IPS-NIHi7 (cell line): Measurements from ENCODE around the gene CRADD.

ENCODE experiments used
- DNase-seq: peaks from one replicate; pipeline ENCODE4 v3.0.0; 2012; ENCODE audit warnings: mixed read lengths; ENCODE audit errors: extremely low spot score

The CRADD gene

DNA sequence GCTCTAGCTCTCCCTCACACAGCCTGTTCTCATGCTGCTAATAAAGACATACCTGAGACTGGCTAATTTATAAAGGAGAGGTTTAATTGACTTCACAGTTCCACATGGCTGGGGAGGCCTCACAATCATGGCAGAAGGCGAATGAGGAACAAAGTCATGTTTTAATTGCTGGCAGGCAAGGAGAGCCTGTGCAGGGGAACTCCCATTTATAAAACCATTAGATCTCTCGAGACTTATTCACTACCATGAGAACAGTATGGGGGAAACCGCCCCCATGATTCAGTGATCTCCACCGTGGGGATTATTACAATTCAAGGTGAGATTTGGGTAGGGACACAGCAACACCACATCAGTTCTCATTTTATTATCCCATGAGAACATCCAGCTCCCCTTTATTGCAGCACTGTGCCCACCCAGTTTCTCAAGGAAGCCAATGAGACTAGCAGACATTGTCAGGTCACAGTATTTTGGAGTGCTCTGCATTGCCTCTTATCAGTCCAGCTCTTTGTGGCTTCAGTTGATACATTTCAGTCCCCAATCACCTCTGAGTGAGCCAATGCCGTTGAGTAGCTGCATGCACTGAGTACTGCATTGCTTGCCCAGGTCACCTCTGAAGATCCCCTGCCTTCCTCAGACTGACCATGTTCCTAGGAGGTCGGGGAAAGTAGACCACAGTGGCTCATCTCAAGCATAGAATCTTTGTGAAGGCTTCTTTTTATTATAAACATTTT, 131.2 kb downstream of the CRADD start:
- DNase-seq, result no peak

GRCh38 chr12:93812626-93813025, 135.5 kb downstream of the CRADD start:
- no peak for DNase-seq

- no peak for DNase-seq
These were observed 136.0 kb downstream of the CRADD start for GRCh38 chr12:93813186-93813585.

DNA sequence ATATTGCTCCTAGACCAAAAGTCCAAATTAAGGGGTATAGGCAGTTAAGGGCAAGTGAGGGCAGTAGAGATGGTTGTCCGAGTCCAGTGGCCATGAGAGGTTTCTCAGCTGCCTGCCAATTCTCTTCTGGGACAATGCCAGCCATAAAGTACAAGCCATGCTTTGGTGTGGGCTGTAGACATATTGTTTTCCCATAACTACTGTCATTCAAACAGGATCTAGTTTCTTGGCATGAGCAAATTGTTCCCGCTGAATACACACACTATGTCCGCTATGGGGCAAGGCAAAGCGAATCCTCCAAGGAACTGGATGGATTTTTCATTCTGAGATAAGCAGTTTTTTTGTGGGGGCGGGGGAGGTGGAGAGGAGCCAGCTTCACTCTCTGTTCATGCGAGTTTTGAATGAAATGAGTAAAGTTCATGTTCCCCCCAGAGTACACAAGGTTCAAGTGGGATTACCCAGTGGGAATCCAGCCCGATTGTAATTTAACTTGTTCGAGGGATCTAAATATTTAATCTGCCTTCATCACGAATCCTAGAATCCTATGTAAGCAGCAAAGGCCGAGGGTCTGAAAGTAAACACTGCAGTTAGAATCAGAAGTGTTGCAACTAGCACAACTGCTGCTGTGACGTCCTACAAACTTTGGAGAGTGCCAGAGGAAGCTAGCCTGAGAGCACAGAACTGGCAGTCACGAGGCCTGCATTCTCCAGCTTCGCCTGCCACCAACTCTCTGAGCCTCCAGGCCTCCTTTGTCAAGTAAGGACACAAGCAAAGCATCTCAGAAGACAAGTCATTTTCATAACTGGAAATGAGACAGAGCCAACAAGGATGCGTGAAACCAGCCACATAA, 137.0 kb downstream of the CRADD start:
- no peak for DNase-seq

- no peak for DNase-seq
These were observed 141.4 kb downstream of the CRADD start for GRCh38 chr12:93818488-93819049.

- DNase-seq, result no peak
These were observed 141.9 kb downstream of the CRADD start for GRCh38 chr12:93819050-93819491.

DNA sequence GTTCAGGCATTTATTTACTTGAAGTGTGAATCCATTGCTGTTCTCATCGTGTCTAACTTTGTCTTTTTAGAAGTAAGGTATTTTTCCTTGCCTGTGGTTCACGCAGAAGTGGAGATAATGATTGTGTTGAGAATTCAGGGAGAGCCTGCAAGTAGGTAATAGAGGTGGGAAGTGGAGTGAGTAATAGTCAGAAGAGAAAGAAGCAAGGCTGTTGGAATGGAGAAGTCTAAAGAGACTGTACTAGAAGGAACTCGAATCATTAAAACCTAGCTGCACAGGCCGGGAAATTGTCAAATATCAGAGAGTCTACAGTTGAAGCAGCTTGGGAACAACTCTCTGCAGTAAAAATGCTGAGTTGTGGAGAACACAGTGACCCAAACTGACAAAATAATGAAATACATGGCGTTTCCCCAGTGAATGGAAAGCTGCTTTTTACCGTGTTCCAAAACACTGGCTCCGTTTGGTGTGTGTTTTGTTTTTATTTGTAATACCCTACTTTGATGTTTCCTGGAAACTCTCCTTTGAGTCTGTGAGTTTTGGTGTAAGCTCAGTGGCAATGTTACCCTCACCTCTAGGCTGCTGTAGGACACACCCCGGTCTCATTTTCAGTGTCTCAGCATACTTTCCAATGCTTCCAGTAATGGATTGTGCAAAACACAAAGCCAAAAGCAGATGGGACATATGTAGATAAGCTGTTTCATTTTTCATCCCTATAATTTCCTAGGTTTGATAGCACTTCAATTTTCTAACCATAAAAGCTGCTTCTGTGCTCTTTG, 146.6 kb downstream of the CRADD start:
- DNase-seq, result no peak

GRCh38 chr12:93824514-93825500, 147.6 kb downstream of the CRADD start:
- DNase-seq, result peak; percentile 79

- peak; percentile 43 for DNase-seq
These were observed 148.3 kb downstream of the CRADD start for GRCh38 chr12:93825501-93825888.

- DNase-seq, result no peak
These were observed 148.9 kb downstream of the CRADD start for GRCh38 chr12:93825931-93826555.

- DNase-seq, result no peak
These were observed 150.0 kb downstream of the CRADD start for GRCh38 chr12:93827179-93827578.

GRCh38 chr12:93827669-93828068, 150.5 kb downstream of the CRADD start:
- DNase-seq, result no peak

DNA sequence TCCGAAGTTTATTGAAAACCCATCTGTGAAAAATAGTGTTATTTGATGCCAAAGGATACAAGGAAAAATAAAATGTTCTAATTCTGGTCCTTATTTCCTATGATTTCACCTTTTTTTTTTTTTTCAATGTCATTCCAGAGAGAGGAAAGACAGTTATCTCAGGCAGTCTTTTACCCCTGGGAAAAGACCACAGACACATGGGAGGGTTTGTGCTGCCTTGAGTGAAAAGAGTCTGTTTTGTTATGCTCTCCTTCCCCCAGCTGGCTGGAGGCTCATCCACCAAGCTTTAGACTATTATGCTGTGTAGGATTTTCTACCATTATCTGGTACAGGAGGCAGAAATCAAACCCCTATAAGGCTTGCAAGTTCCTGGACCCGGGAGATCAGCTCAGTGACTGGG, 151.8 kb downstream of the CRADD start:
- DNase-seq, result no peak

GRCh38 chr12:93831374-93831773, 154.2 kb downstream of the CRADD start:
- no peak for DNase-seq

GRCh38 chr12:93832131-93832530, 155.0 kb downstream of the CRADD start:
- no peak for DNase-seq

DNA sequence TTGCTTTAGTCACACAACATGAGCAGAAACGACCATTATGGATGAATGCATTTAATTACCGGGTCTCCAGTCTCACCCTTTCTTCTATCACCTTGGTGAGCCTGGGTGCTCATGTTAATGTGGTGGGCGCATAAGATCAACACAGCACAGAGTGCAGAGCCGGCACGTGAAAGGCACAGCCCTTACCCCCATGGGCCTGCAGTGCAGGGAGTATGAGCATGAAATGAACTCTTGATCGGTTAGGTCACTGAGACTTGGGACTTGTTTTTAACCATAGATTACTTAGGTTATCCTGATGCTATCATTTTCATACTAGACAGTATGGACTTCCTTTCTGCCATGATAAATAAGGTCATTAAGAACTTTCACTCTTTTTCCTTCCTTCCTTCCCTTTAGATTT, 156.8 kb downstream of the CRADD start:
- DNase-seq, result no peak

- DNase-seq, result no peak
These were observed 159.6 kb downstream of the CRADD start for GRCh38 chr12:93836620-93837260.

DNA sequence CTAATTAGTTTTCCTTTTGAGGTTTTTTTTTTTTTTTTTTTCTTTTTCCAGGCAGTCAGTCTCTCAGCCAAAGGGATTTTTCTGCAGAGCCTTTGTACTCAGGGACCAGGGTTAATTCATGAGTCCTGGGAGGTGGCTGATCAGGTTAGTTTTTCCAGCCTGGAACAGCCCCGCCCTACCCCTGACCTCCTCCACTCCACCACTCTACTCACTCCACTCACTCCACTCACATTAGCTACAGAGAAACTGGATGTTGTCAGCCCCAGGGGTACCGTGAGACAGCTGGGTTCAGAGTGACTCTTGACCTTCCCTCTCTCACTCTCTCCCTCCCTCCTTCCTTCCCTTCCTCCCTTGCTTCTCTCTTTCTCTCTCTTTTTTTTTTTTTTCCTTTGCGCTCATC, 161.0 kb downstream of the CRADD start:
- no peak for DNase-seq

DNA sequence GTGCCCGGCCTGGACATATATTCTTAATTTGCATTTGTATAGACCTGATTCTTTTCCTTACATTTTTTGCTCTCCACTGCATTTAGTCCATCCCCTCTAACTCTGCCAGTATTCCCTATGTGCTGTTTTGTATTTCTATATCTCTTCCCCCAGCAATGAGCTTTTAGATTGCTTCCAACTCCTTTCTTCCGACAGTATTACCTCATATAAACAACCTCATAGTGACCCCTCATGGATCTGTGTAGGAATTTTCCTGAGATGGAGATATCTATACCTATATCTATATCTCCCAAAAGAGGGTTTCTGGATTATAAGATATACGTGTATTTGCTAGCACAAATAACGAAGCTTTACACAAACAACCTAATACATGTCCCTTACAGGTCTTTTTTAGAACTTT, 161.9 kb downstream of the CRADD start:
- no peak for DNase-seq

- no peak for DNase-seq
These were observed 164.5 kb downstream of the CRADD start for GRCh38 chr12:93841671-93842070.
